ENCODE results near the gene PPP1R12B.
"Not testable (repeated sequence)": the region's sequence is repeated elsewhere in the genome, so short reads cannot be mapped to it uniquely, and the experiment has no call there.

Gene PPP1R12B

DNA sequence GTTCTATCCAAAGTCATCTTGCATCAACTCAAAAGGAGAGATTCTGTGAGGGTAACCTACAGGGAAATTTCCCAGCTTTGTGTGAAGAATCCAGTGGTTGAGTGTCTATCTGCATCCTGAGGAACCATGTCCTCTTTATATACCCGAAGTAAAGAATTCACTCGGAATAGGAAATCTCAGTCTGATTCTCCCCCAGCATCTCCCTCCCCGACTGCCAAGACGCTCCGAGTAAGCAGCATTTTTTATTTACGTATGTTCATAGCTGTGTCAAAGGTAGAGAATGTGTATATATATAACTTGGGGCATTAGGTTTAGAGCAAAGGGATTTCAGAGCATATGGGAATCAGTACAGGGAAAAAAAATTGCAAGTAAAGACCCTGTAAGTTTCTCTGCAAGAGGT is 191.5 kb downstream of the PPP1R12B start:
- DNase-seq, result no peak

DNA sequence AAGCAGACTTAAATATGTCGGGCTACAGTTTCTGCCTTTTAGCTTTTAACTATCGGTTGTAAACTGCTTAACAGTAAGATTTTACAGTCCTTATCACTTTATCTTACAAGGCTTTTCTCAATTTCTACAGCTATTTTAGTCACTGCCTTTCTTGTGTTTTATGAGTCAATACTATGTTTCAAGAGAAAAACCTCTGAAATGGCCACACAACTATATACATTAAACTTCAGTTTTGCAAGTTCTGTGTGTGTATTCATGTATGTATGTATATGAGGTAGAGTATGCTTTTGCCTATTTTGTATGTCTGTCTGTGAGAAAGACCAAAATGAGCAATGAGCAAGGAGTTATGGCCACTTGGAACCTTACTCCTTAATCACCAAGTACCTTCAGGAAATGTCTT is 191.9 kb downstream of the PPP1R12B start:
- no peak for DNase-seq

DNA sequence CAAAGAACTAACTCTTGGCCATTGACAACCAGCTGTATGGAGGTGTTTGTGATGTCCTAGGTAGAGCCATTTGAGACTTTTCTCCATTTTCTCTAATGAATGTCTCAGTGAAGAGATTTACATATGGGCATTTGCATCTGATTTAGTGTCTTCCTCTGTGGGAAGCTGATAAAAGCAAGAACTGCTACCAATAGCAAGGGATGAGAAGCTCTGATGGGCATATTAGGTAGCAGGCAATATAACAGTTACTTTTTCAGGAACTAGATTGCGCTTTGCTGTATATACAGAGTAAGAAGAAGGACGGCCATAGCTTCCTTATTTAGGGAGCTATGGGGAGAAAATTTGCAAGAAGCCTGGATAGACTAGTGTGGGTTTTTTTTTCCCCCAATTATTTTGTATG is 192.4 kb downstream of the PPP1R12B start:
- not testable (repeated sequence) for DNase-seq

DNA sequence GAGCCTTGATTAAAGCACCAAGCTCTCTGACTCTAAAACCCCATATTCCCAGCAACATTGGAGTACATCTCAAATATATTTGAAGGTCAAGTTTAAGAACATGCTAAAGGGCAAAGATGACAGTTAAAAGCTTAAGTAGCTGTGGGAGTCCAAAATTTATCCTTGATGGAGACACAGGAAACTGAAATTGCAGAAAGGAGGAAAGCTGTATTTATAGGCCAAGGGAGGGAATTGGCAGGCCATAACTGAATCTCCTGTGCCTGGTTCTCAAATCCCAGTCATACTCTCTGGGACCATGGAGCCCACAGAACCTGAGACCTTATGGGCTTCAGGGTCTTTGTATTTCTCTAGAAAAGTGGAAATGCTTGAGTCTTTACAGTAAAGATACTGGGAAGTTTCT is 193.9 kb downstream of the PPP1R12B start:
- not testable (repeated sequence) for DNase-seq

DNA sequence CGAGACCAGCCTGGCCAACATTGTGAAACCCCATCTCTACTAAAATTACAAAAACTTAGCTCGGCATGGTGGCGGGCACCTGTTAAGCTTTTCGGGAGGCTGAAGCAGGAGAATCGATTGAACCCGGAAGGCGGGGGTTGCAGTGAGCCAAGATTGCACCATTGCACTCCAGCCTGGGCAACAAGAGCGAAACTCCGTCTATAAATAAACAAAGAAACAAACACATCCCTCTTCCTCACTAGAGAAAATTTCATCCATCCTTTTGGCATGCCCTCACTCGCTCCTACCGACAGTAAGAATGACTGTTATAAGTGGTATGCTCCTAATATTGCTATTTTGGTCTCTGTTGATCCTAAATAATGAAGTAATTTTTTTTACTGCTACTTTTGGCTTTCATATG is 195.0 kb downstream of the PPP1R12B start:
- not testable (repeated sequence) for DNase-seq

DNA sequence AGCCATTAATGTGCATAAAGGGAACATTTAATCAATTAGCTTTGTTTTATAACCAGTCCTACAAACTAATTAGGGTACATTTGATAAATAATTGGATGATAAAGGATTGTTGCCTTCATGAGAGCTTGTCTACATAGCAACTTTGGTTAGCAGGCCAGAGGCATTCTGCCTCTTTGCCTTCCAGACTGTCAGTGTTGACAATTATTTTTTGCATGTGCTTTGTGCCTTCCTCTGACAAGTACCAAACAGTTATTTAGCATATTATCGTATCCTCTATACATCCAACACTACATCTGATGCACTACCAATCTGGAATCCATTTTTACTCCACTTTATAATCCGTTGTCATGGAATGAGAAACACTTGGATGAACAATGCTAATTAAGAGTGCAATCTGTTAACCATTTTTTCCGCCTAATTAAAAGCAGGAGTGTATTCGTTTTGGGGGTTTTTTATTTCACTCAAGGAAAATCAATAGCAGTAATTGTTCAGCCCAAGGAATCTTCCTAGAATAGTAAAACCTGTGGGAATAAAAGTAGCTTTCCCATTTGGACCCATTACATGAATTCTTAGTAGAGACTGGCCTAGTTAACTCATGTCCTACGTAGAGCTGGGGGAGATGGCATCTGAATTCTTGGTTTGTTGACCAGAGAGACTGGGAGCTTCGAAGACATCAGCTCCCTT is 196.4 kb downstream of the PPP1R12B start:
- not testable (repeated sequence) for DNase-seq

DNA sequence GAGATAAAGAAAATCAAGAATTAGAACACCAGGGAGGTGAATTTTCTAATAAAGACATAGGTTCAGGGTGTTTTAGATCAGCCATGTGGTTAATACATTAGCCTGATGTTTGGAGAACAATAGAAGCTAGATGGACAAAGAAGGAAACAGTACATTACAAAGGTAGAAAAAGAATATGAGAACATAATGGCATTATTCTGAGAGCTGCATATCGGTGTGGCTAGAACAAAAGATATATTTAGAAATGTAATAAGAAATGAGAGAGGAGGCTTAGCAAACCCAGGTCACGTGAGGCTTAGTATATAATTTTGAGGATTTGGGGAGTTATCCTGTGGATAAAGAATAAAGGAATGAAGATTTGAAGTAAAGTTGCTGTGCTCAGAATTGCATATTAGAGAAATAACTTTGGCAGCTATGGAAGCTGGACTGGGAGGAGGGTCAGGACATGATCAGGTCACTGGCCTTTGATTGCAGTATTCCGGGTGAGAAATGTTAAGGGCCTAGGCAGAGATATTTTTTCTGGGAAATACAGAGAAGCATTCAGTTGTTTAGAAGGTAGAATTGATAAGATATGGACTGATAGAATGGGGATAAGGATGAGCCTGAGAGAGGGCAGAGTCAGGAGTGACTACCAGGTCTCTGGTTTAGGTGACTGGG is 197.3 kb downstream of the PPP1R12B start:
- not testable (repeated sequence) for DNase-seq

DNA sequence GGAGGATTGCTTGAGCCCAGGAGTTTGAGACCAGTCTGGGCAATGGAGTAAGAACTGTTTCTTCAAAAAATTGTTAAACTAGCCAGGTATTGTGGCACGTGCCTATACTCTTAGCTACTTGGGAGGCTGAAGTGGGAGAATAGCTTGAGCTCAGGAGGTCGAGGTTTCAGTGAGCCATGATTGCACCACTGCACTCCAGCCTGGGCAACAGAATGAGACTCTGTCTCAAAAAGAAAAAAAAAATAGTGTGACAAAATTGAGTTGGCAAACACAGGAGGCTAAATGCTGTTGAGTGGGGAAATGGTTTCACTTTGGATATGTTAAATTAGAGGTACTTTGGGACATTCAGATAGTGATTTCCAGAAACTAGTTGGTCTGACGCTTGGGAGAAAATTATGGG is 197.9 kb downstream of the PPP1R12B start:
- not testable (repeated sequence) for DNase-seq

DNA sequence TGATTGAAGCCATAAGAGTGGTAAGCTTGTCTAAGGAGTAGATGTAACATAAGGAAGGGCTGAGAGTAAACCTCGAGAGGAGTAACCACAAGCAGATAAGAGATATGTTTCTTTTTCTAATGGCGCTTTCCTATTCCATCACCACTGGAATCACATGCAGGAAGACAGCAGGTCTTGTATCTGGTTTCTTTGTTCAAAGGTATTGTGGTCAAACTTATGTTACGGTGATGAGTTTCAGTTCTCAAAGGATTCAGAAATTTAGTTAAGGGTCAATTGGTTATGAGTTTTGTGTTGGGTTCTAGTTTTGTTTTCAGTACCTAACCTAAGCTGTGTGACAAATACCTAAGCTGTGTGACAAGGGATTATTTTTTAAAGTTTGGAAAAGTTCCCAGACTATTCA is 198.3 kb downstream of the PPP1R12B start:
- not testable (repeated sequence) for DNase-seq

DNA sequence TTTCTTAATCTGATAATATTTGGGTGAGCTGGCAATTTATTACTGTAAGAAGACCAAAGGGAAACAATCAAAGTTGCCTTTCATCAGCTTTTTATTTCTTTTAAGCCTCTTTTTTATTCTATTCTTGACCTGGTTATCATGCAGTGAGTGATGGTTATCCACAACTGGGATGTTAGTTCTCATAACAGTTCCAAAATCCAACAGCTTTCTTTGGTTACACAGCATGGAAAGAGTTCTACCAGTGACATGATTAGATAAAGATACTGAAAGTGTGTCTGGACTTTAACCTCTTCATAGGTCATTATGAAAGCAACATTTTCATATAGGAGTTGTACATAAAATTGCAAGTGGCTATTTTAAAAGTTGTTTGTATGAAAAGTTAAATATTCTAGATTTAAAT is 198.7 kb downstream of the PPP1R12B start:
- DNase-seq, result no peak

DNA sequence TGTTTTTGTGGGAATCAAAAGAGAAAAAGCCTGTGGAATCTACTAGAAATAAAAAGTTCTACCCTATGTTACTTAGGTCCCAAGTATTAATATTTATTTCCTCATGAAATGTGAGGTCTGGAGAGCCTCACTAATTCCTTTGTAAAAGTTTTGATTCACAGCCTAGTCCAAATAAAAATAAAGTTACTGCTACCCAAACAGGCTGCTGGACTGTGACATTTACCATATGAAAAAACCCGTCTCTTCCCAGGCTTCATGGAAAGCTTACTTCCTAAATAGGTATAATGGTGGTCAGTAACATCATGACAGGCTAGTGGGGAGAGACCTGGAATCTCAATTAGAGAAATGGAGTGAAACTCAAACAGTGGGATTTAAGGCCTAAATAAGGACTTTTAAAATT is 201.6 kb downstream of the PPP1R12B start:
- DNase-seq, result not testable (repeated sequence)

DNA sequence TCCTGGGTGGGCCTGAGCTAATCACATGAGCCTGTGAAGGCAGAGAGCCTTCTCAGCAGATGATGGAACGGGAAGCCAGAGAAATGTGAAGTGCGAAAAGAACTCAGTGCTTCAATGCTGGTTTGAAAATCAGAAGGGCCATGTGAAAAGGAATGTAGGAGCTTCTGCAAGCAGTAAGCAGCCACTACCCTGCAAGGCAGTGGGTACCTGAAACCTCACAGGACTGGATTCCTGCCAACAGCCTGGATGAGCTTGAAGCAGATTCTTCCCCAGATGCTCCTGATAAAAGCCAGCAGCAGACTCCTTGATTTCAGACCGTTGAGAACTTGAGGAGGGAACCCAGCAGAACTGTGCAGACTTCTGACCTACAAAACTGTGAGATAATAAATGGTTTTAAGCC is 203.2 kb downstream of the PPP1R12B start:
- no peak for DNase-seq

DNA sequence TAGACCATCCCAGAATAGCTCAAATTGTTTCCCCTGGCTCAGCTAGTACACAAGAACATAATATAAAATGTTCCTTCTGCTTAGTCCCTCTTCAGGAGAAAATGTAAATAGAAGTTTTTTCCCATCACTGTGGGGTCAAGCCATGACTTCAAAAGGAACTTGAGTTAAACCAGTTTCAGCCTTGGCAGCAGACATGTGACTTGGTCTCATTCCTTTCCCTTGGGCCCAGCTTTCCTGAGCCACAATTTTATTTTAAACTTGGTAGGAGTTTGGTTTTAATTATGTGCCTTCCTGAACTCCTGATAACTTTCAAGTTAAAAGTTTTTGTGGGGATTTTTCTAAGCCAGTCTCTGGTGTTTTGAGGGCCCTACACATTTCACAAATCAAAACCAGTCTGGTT is 204.1 kb downstream of the PPP1R12B start:
- DNase-seq, result not testable (repeated sequence)

DNA sequence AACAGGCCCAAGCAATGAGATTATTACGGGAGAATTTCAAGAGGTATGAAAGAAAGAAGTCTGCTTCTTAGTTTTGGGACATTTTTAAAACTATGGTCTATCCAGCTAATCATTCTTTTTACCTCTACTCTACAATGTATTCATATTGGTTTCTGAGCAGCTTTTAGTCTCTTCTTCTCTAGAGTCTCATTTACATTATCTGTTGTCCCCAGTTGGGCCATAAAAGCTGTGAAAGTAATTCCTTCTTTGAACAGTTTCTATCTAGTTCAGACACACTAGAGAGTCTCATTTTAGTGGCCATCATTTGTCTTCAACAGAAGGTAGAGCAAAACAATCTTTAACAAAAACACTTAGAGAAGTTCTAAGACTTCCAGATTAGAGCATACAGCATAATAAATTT is 204.6 kb downstream of the PPP1R12B start:
- DNase-seq, result not testable (repeated sequence)

DNA sequence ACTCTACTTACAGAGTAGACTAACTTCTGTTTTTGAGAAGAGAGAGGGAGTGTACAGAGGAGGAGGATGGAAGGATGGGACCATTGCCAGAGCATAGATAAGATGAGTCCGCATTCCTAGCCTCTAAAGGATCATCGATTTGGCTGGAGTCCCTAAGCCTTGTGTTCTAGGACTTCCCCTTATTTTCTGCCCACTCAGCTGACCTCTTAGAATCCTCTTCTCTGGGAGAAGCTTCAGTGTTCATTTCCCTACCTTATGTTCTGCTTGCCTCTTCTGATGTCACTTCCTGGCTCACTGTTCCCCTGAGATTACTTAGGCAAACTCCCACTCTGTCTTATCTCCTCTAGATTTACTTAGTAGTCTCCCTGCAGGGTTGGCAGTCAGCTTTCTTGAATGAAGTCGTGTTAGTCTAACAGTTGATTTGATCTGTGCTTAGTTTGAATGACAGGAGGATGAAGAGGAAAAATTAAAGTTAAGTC is 205.1 kb downstream of the PPP1R12B start:
- DNase-seq, result no peak

DNA sequence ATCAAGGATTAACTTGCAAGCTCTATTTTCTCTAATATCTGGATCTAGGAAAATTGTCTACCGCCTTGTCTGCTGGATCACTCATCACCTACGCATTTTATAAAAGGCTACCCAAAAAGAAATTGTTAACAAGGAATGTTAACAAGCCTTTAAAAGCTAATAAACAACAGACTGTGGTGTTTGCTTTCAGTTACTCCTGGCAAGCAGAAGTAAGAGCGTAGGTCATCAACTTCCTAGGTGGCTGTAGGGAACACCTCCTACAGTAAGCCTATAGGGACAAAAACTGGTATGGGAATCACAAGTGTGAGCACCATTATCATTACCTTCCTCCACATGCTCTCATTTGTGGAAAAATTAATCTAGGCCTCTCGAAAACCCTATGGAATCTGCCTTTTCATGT is 206.1 kb downstream of the PPP1R12B start:
- not testable (repeated sequence) for DNase-seq

DNA sequence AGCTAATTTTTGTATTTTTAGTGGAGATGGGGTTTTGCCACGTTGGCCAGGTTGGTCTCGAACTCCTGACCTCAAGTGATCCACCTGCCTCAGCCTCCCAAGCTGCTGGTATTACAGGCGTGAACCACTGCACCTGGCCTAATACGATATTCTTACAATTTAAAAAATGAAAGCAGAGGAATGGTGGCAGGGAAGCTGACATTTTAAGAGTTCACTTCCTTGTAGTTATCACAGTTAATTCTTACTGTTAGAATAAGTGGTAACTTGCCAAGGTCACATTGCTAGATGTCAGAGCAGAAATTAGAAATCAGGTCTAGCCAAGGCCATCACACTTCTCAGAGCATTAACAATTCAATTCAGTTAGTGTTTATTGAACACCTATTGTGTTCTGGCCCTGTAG is 207.5 kb downstream of the PPP1R12B start:
- not testable (repeated sequence) for DNase-seq

DNA sequence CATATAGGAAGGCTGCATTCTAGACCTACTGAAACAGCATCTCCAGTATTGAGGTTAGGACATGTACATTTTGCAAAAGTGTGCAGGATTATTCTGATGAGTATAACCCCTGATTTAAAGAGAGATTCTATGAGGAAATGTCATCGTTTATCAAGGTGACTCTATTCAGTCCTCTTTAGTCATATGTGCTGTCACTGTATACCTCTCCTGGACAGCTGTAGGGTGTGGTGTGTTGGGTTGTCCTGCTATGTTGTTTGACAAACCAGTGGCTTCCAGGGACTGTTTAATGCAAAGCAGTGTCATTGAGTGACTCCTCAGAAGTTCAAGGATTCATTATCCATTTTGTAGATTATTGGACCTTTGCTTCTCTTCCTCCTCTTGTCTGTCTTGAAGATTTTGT is 209.2 kb downstream of the PPP1R12B start:
- not testable (repeated sequence) for DNase-seq

DNA sequence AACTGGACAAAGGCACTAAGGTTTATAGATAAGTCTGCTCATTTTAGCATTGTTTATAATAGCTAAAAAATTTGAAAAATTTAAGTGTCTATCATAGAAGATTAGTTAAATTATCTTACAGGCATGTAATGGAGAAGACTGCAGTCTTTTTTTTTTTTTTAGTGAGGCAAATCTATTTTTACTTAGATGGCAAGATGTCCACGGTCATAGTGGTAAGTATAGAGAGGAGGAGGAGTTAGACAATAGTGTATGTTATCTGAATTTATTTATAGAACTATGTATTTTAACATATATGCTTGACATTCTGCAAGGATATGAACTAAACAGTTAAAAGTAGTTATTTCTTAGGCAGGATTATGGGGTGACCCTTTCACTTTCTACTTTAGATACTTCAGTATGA is 212.7 kb downstream of the PPP1R12B start:
- DNase-seq, result no peak

DNA sequence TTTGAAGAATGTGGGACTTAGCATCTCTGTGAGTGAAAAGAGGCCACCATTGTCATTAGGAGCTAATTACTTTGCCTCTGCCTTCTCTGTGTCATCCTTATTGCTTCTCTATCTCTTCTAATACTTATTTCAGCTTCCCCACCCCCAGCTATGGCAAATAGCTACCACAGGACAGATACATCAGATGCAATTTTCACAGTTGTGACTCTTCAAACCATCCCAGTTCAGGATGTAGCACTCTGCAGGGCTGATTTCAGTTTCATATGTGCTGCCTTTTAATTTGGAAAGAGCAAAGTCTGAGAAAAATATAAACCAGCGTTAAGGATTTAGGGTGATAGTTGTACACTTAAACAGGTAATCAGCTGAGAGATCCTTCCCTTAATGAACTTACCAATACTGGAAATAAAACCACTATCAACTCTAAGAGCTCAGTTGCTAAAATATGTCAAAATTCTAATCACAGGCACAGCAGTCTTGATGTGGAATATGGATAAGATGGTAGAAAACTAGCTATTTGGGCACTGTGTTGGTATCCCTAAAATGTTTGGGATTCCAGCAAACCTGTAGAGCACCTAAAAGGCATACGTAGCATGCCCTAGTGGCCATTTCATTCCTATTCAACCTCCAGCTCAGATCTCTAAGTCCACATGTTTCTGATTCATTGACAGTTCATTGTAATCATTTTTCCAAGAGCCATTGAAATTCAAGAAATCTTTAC is 213.4 kb downstream of the PPP1R12B start:
- DNase-seq, result no peak

DNA sequence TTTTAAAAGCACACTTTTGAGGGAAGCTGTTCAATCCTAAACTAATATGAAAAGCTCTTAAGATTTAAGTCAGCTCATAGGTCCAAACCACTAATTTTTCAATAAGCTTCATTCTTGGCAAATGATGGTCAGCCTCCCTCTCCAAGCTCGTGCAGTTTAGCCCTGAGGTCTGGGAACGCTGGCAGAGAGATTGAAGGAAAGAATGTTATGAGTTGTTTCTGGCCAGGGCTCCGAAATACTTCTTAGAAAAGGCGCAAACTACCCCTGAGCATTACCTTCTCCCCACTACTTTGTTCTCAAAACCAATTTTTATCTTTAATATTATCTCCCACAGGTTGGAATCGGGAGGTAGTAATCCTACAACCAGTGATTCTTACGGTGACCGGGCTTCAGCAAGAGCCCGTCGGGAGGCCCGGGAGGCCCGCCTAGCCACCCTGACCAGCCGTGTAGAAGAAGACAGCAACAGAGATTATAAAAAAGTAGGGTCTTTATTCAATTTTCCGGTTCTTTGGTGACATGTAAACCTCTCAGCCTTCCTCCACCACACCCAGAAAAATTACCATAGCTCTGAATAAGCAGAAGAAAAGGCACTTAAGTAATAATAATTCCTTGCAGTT is 214.1 kb downstream of the PPP1R12B start:
- DNase-seq, result no peak

DNA sequence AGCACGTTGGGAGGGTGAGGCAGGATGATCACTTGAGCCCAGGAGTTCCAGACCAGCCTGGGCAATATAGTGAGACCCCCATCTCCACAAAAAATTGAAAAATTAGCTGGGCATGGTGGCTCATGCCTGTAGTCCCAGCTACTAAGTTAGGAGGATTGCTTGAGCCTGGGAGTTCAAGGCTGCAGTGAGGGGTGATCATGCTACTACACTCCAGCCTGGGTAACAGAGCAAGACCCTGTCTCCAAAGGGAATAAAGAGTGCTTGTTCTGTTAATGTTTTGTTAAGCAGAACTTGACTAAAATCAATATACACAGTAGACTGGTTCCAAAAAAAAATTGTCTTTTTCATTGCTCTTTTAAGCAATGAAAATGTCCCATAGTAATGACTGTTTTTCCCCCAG is 215.3 kb downstream of the PPP1R12B start:
- DNase-seq, result no peak

DNA sequence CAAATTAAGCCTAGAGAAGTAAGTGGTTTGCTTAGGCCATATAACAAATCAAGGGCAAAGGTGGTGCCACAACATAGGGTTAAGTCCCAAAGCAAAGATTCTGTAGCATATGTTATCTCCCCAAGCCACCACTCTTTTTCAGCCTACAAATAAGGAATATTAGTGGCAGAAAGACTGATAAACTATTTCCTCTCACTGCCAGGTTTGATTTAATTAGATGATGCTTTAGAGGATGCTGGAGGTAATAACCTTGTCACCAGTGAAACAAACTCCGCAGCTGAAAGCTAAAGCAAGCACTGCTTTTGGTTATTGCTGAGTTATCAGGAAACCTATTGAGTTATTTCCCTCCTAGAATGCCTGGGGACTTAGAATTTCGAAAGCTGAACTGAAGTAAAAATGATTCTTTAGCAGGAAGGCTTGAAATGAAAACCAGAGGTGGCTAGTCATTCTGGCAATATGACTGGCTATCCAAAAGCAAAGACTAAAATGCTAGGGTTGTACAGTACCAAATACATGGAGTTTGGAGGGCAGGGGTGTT is 216.5 kb downstream of the PPP1R12B start:
- DNase-seq, result no peak

Measured in CD4-positive, alpha-beta T cell treated with Interleukin-12 subunit alpha and Interleukin-12 subunit beta, for 1 hour (primary cell).